ENCODE data around the gene HMGN4. TPM values are rescaled to one million over a fixed set of nuclear protein-coding genes. Genes with fewer than 3 reads are reported as not detected.
A peak's percentile ranks its signal among the peaks of the same experiment; 100 is the strongest.

The HMGN4 gene
- total RNA-seq, 4 donors from 2014 or later, result 20.1 to 58.7 (median 28.4) TPM

GRCh38 chr6:26525838-26526237, 12.3 kb upstream of the HMGN4 start:
- Histone ChIP-seq H3K4me3 (no peak overlapping the region), H3K4me1 (peaks cover 12 to 25% of the 10 kb centered on the region in 2 donors), H3K27me3 (no peaks in the 10 kb centered on the region), H3K27ac (no peak overlapping the region), H3K36me3 (no peaks in the 10 kb centered on the region), H3K9me3 (no peaks in the 10 kb centered on the region)
- TF ChIP-seq POLR2A (IDR thresholded peaks at IDR 0.05) (no peak), CTCF (IDR thresholded peaks at IDR 0.05 in 4 of 5, conservative IDR thresholded peaks at IDR 0.05 in 1 of 5) (no peak)
- in situ Hi-C loops (cut with MboI; ENCODE audit: low sequenced_read_pairs in 4 of 4) (no loop called here), intact Hi-C loops (cut with DNase I; ENCODE audit: low total_unique reads) (no loop called here)
- ATAC-seq (no peak), DNase-seq (no peak)

GRCh38 chr6:26526928-26527327, 11.2 kb upstream of the HMGN4 start:
- in situ Hi-C loops (cut with MboI; ENCODE audit: low sequenced_read_pairs in 4 of 4) (no loop called here), intact Hi-C loops (cut with DNase I; ENCODE audit: low total_unique reads) (no loop called here)
- no peak overlapping the region for H3K27ac ChIP-seq
- H3K36me3 ChIP-seq, result no peaks in the 10 kb centered on the region
- no peak overlapping the region for H3K4me3 ChIP-seq
- H3K4me1 ChIP-seq, result peaks cover 12 to 24% of the 10 kb centered on the region in 2 donors
- ATAC-seq, result no peak
- TF ChIP-seq POLR2A (IDR thresholded peaks at IDR 0.05) (no peak), CTCF (IDR thresholded peaks at IDR 0.05 in 4 of 5, conservative IDR thresholded peaks at IDR 0.05 in 1 of 5) (no peak)
- DNase-seq, result no peak
- H3K9me3 ChIP-seq, result no peaks in the 10 kb centered on the region
- no peaks in the 10 kb centered on the region for H3K27me3 ChIP-seq

GRCh38 chr6:26530203-26530602, 8.0 kb upstream of the HMGN4 start:
- TF ChIP-seq CTCF (IDR thresholded peaks at IDR 0.05 in 4 of 5, conservative IDR thresholded peaks at IDR 0.05 in 1 of 5) (no peak), POLR2A (IDR thresholded peaks at IDR 0.05) (no peak)
- H3K36me3 ChIP-seq, result no peaks in the 10 kb centered on the region
- H3K4me3 ChIP-seq, result no peak overlapping the region
- no peaks in the 10 kb centered on the region for H3K27me3 ChIP-seq
- H3K9me3 ChIP-seq, result no peaks in the 10 kb centered on the region
- ATAC-seq, result no peak
- peaks cover 14 to 20% of the 10 kb centered on the region in 2 donors for H3K4me1 ChIP-seq
- in situ Hi-C loops (cut with MboI; ENCODE audit: low sequenced_read_pairs in 4 of 4) (loop anchor here in 1 of 4 donors (10.0 kb wide), 1 partner anchor 215 kb away; no protein-coding TSS in a partner anchor), intact Hi-C loops (cut with DNase I; ENCODE audit: low total_unique reads) (loop anchor here (10.0 kb wide), 2 partner anchors 375 to 405 kb away; a partner anchor contains a TSS)
- DNase-seq, result no peak
- no peak overlapping the region for H3K27ac ChIP-seq

- H3K27ac ChIP-seq, result peak overlapping the region in 3 of 4 donors; percentile 62 to 85 (median 68)
- intact Hi-C loops (cut with DNase I; ENCODE audit: low total_unique reads), result loop anchor here (1.0 to 10.0 kb wide), 3 partner anchors 11 to 407 kb away; a partner anchor contains a TSS
- DNase-seq, result no peak
- H3K4me1 ChIP-seq, result peaks cover 30 to 33% of the 10 kb centered on the region in 2 donors
- no peak overlapping the region for H3K4me3 ChIP-seq
- in situ Hi-C loops (cut with MboI; ENCODE audit: low sequenced_read_pairs in 4 of 4), result loop anchor here in 1 of 4 donors (10.0 kb wide), 1 partner anchor 217 kb away; no protein-coding TSS in a partner anchor
- no peaks in the 10 kb centered on the region for H3K36me3 ChIP-seq
- no peaks in the 10 kb centered on the region for H3K9me3 ChIP-seq
- ATAC-seq, result no peak
- no peak for TF ChIP-seq CTCF (IDR thresholded peaks at IDR 0.05 in 4 of 5, conservative IDR thresholded peaks at IDR 0.05 in 1 of 5)
- no peak for TF ChIP-seq POLR2A (IDR thresholded peaks at IDR 0.05)
- no peaks in the 10 kb centered on the region for H3K27me3 ChIP-seq
Observed at GRCh38 chr6:26531897-26532296, 6.3 kb upstream of the HMGN4 start.

All from gastrocnemius medialis (tissue), 4 donors.